Measurements from ENCODE around the gene ANKRD62. TPM values are rescaled to one million over a fixed set of nuclear protein-coding genes. Genes with fewer than 3 reads are reported as not detected.

ANKRD62 gene
- total RNA-seq, 2 experiments from 2014 or later: not detected

DNA sequence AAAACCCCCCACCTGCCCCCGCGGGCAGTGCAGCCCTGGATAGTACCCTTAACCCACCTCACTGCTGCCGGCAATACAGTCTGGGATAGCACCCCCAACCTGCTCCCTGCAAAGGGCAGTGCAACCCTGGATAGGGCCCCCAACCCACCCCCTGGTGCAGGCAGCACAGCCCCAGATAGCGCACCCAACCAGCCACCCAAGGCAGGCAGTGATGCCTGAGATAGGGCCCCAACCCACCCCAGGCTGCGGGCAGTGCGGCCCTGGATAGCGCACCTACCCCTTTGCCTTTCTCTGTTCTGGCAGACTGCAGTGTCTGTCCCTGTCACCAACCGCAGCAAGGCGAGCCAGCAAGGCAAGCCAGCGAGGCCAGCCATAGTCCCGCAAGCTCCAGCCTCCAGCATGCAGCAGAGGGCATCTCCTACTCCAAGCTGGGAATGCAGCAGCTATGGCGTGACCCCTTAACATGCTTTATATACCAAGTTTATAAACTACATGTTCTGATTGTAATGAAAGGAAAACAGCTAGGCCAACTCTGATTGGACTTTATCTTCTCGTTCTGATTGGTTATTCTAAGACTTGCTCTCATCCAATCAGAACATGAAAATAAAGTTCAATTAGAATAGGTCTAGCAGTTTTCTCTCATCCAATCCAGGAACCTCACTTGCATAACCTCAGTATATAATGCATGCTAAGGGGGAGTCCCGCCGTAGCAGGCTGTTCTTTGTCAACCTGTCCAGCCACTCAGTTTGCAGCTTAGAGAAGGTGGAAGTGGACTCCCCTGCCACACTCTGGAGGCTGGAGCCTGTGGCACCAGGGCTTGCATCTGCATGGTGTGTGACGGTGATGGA, 34.1 kb upstream of the ANKRD62 start:
- DNase-seq: no peak
- Mint-ChIP-seq H3K4me1 (ENCODE audit: low read depth) (no peaks in the 10 kb centered on the region), H3K27ac (no peak overlapping the region), H3K4me3 (no peak overlapping the region), H3K9me3 (no peaks in the 10 kb centered on the region), H3K27me3 (no peaks in the 10 kb centered on the region), H3K36me3 (ENCODE audit: low read depth) (no peaks in the 10 kb centered on the region)
- intact Hi-C loops (cut with micrococcal nuclease): no loop called here
- POLR2A ChIA-PET: no interaction called here
- TF ChIP-seq, protein P1, sequence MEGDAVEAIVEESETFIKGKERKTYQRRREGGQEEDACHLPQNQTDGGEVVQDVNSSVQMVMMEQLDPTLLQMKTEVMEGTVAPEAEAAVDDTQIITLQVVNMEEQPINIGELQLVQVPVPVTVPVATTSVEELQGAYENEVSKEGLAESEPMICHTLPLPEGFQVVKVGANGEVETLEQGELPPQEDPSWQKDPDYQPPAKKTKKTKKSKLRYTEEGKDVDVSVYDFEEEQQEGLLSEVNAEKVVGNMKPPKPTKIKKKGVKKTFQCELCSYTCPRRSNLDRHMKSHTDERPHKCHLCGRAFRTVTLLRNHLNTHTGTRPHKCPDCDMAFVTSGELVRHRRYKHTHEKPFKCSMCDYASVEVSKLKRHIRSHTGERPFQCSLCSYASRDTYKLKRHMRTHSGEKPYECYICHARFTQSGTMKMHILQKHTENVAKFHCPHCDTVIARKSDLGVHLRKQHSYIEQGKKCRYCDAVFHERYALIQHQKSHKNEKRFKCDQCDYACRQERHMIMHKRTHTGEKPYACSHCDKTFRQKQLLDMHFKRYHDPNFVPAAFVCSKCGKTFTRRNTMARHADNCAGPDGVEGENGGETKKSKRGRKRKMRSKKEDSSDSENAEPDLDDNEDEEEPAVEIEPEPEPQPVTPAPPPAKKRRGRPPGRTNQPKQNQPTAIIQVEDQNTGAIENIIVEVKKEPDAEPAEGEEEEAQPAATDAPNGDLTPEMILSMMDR (IDR thresholded peaks at IDR 0.05): no peak
- no peak for ATAC-seq
- CTCF ChIA-PET: no interaction called here

DNA sequence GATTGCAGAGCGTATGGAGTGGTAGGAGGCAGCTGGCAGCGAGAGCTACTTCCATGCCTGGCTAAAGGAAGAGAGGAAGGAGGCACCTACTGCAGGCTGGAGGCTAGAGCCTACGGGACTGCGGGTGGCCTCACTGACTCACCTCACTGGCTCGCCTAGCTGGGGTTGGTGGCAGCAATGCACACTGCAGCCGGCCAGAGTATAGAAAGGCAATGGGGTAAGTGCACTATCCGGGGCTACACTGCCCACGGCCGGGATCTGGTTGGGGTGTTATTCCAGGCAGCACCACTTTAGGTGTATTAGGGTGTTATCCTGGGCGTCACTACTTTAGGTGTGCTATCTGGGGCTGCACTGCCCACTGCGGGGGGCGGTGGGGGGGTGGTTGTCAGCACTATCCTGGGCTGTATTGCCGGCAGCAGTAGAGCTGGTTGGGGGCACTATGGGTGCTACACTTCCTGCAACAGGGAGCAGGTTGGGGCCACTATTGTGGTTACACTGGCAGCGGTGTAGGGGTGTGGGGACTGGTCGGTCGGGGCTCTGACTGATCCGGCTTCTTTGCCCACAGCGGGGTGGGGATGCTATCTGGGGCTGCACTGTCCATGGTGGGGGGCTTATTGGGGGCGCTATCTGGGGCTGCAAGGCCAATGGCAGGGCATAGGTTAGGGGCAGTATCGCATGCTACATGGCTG, 33.3 kb upstream of the ANKRD62 start:
- DNase-seq: no peak
- TF ChIP-seq, protein P1 (IDR thresholded peaks at IDR 0.05): no peak
- no peak overlapping the region for H3K27ac Mint-ChIP-seq
- ATAC-seq: no peak
- intact Hi-C loops (cut with micrococcal nuclease): no loop called here
- H3K4me3 Mint-ChIP-seq: no peak overlapping the region
- POLR2A ChIA-PET: no interaction called here
- H3K27me3 Mint-ChIP-seq: no peaks in the 10 kb centered on the region
- H3K36me3 Mint-ChIP-seq (ENCODE audit: low read depth): no peaks in the 10 kb centered on the region
- H3K9me3 Mint-ChIP-seq: no peaks in the 10 kb centered on the region
- CTCF ChIA-PET: no interaction called here
- H3K4me1 Mint-ChIP-seq (ENCODE audit: low read depth): no peaks in the 10 kb centered on the region

DNA sequence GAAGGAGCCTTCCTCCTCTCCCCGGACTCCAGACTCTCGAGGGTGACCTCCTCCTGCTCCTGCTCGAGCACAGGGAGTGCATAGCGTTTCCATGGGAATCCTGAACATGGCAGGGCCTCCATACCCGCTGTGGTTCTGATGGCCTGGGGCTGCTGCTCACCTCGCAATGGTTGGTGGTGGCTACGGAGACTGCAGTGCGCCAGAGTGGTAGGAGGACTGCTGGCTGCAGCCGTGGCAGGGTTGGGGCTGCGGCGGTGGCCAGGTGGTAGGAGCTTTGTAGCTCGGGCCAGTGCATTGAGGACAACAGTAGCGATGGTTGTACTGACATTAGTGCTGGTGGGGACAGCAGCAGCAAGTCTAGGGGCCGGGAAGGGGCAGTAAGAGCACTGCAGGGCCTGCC, 32.0 kb upstream of the ANKRD62 start:
- intact Hi-C loops (cut with micrococcal nuclease): no loop called here
- H3K9me3 Mint-ChIP-seq: no peaks in the 10 kb centered on the region
- H3K4me1 Mint-ChIP-seq (ENCODE audit: low read depth): no peaks in the 10 kb centered on the region
- ATAC-seq (no peak), DNase-seq (no peak)
- ChIA-PET POLR2A (no interaction called here), CTCF (no interaction called here)
- H3K27me3 Mint-ChIP-seq: no peaks in the 10 kb centered on the region
- TF ChIP-seq, protein P1 (IDR thresholded peaks at IDR 0.05): no peak
- H3K36me3 Mint-ChIP-seq (ENCODE audit: low read depth): no peaks in the 10 kb centered on the region
- H3K4me3 Mint-ChIP-seq: no peak overlapping the region
- H3K27ac Mint-ChIP-seq: no peak overlapping the region

DNA sequence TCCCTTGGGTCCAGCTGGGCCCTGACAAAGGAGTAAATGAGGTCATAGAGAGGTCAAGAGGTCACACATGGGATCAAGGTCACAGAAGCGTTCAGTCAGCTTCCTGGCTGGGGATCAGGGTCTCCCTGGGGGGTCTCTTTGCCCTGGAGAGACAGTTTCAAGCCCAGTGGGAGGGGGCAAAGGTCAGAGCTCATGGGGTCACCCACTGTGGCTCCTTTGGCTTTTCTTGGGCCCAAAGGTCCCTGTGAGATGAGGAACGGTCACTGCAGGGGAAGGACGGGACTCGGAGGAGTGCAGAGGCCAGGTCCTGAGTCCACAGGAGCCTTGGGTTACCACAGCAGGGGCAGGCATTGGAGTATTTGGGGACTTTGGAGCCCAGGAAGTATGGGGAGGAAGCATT, 30.7 kb upstream of the ANKRD62 start:
- CTCF ChIA-PET: no interaction called here
- H3K4me3 Mint-ChIP-seq: no peak overlapping the region
- TF ChIP-seq, protein P1 (IDR thresholded peaks at IDR 0.05): no peak

DNA sequence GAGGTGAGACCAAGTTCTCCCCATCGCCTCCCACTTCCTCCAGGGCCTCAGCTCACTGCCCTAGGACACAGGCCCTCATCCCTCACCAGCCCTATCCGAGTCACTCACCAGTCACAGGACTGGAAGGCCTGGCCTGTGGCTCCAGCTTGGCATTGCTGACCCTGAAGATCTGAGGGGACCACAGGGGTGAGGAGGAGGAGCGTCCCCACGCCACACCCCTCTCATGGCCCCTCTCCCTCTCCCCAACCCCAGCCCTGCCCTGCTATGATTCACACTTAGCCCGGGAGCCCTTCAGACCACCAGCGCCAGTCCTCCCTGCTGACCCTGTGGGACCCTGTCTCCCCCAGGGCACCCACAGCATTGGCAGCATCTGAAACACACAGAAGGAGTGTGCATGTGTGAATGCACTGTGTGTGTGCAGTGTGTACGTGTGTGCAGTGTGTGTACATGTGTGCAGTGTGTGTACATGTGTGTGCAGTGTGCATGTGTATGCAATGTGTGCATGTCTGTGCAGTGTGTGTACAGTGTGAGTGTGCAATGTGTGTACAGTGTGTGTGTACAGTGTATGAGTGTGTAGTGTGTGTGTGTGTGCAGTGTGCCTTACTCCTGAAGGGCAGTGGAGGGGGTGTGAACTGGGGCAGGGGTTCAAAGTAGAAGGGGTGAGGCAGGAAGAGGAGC, 29.4 kb upstream of the ANKRD62 start:
- ATAC-seq (no peak), DNase-seq (no peak)
- Mint-ChIP-seq H3K27ac (no peak overlapping the region), H3K9me3 (no peaks in the 10 kb centered on the region), H3K36me3 (ENCODE audit: low read depth) (no peaks in the 10 kb centered on the region), H3K27me3 (no peaks in the 10 kb centered on the region), H3K4me3 (no peak overlapping the region), H3K4me1 (ENCODE audit: low read depth) (no peaks in the 10 kb centered on the region)
- ChIA-PET CTCF (no interaction called here), POLR2A (no interaction called here)
- intact Hi-C loops (cut with micrococcal nuclease): no loop called here
- TF ChIP-seq, protein P1 (IDR thresholded peaks at IDR 0.05): no peak

More for the DNA sequence above, 30.7 kb upstream of the ANKRD62 start:
- intact Hi-C loops (cut with micrococcal nuclease): no loop called here
- DNase-seq (no peak), ATAC-seq (no peak)
- H3K27ac Mint-ChIP-seq: no peak overlapping the region
- H3K9me3 Mint-ChIP-seq: no peaks in the 10 kb centered on the region
- no peaks in the 10 kb centered on the region for H3K36me3 Mint-ChIP-seq (ENCODE audit: low read depth)
- no peaks in the 10 kb centered on the region for H3K27me3 Mint-ChIP-seq
- POLR2A ChIA-PET: no interaction called here
- H3K4me1 Mint-ChIP-seq (ENCODE audit: low read depth): no peaks in the 10 kb centered on the region

Measured in activated CD8-positive, alpha-beta T cell treated with anti-CD3 and anti-CD28 coated beads for 36 hours (primary cell).